Muscle layer of colon (tissue), 2 donors: ENCODE data around the gene PYGM.

Experiments used
- H3K27ac ChIP-seq: one replicate; pipeline ENCODE4 v1.7.0; 2013; ENCODE audit warnings: low read depth, mild to moderate bottlenecking, low read length, moderate library complexity
- H3K27me3 ChIP-seq, 2 donors: one replicate each; pipeline ENCODE4 v1.7.0; 2013; ENCODE audit warnings: low read length in 2 of 2, mild to moderate bottlenecking in 2 of 2; ENCODE audit not compliant: insufficient read depth in 2 of 2, control insufficient read depth in 1 of 2
- H3K36me3 ChIP-seq: one replicate; pipeline ENCODE4 v1.7.0; 2013; ENCODE audit warnings: mild to moderate bottlenecking, low read length; ENCODE audit not compliant: insufficient read depth
- H3K4me1 ChIP-seq: one replicate; pipeline ENCODE4 v1.7.0; 2013; ENCODE audit warnings: mild to moderate bottlenecking, low read length; ENCODE audit not compliant: insufficient read depth
- H3K4me3 ChIP-seq, 2 donors: one replicate each; pipeline ENCODE4 v1.7.0; 2013; ENCODE audit warnings: low read length in 2 of 2, low read depth in 1 of 2, mild to moderate bottlenecking in 1 of 2, moderate library complexity in 1 of 2
- H3K9ac ChIP-seq: one replicate; pipeline ENCODE4 v1.7.0; 2013; ENCODE audit warnings: low read length
- H3K9me3 ChIP-seq: one replicate; pipeline ENCODE4 v1.7.0; 2013; ENCODE audit warnings: mild to moderate bottlenecking, low read length
- donor health status: abdominal sarcoma.
- donor health status: Adenocarcinoma of cecum.

PYGM gene

DNA sequence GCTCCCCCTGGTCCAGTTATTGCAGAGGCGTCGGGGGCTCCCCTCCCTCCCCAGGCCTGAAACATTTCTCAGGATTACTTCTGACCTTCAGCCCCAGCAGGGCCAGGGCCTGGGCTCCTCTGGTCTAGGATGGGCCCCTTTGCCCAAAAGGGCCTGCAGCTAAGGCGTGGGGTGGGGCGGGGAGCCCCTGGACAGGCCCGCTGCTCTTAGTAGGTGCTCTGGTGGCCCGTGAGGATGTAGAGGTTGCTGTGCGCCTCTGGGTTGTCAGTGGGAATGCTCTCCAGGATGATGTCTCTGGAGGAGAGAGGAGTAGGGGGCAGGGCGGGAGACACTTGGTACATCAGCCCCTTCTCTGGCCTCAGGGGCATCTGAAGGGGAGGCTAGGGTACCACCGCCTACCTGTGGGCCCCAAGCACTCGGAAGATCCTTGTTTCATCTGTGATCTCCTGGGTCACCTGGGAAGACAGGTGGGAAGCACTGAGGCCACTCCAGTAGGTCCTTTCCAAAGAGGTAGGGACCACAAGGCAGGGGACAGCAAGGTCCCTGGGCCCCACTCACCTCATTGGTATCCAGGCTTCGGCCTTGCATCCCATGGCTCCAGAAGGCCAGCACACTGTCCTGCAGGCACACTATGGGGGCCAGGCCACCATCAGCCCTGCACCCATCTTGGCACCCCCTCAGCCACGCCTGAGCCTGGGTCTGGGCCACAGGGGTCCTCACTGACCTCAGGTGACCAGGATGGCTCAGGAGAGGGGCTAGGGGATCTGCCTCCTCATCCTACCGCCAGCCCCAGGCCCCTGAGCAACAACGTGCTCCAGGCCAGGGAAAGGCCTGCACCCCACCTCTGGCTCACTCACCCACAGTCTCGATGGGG, 29.8 kb upstream of the PYGM start:
- no peak overlapping the region for H3K27ac ChIP-seq
- no peaks in the 10 kb centered on the region for H3K27me3 ChIP-seq
- H3K4me3 ChIP-seq = no peak overlapping the region
- no peak overlapping the region for H3K9ac ChIP-seq
- peaks cover 9% of the 10 kb centered on the region for H3K36me3 ChIP-seq
- H3K9me3 ChIP-seq = no peaks in the 10 kb centered on the region
- H3K4me1 ChIP-seq = no peaks in the 10 kb centered on the region

- Histone ChIP-seq H3K9me3 (no peaks in the 10 kb centered on the region), H3K27ac (no peak overlapping the region), H3K4me3 (no peak overlapping the region), H3K9ac (no peak overlapping the region), H3K36me3 (peaks cover 9% of the 10 kb centered on the region), H3K4me1 (no peaks in the 10 kb centered on the region), H3K27me3 (no peaks in the 10 kb centered on the region)
Measured at GRCh38 chr11:64788321-64789215, 28.8 kb upstream of the PYGM start.

GRCh38 chr11:64787526-64788320, 27.9 kb upstream of the PYGM start:
- Histone ChIP-seq H3K9ac (no peak overlapping the region), H3K27me3 (no peaks in the 10 kb centered on the region), H3K36me3 (peaks cover 9% of the 10 kb centered on the region), H3K9me3 (no peaks in the 10 kb centered on the region), H3K4me3 (no peak overlapping the region), H3K4me1 (no peaks in the 10 kb centered on the region), H3K27ac (no peak overlapping the region)

DNA sequence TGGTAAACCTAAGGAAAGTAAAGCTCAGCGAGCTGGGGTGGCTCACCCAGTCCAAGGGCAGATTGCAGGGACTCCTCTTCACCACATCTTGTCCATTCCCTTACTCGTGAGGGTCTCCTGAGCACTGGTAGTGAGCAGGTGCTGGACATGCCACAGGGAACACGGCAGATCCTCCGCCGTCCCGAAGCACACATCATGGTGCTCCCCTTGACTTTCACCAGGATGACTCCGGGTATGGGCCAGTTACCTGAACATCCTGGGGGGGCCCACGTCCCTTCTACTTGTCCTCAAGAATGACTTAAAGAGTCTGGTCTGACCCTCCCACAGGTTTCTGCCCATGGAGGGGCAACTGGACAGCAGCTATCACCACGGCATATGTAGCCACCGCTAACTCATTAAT, 26.5 kb upstream of the PYGM start:
- Histone ChIP-seq H3K9me3 (no peaks in the 10 kb centered on the region), H3K4me1 (no peaks in the 10 kb centered on the region), H3K4me3 (no peak overlapping the region), H3K27me3 (no peaks in the 10 kb centered on the region), H3K27ac (no peak overlapping the region), H3K9ac (no peak overlapping the region), H3K36me3 (peaks cover 9% of the 10 kb centered on the region)

DNA sequence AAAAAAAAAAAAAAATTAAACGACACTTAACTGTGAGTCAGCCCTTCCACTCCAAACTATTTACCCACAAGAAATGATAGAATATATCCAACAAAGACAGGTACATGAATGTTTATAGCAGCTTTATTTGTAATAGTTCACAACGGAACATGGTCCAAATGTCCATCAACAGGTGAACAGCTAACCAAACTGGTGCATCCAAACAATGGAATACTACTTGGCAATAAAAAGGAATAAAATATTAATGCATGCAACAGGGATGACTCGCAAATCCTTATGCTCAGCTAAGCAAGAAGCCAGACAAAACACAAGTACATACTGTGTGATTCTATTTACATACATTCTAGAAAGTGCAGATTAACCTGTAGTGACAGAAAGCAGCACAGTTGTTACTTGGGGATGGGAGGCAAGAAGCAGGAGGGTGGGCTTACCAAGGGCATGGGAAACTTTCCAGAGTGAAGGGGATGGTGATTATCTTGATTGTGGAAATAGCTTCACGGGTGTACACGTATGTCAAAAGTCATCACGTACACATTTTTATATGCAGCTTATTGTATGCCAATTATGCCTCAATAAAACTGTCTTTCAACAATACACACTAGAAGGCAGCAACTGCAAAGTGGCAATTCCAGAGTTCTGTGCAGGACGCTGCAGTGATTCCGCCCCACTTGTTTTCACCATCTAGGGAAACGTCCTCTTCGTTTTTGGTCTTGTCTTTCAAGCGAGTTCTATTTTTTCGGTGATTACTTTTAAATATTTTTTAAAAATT, 25.2 kb upstream of the PYGM start:
- H3K27me3 ChIP-seq = no peaks in the 10 kb centered on the region
- H3K36me3 ChIP-seq = peaks cover 9% of the 10 kb centered on the region
- no peak overlapping the region for H3K27ac ChIP-seq
- no peaks in the 10 kb centered on the region for H3K4me1 ChIP-seq
- no peak overlapping the region for H3K4me3 ChIP-seq
- H3K9me3 ChIP-seq = no peaks in the 10 kb centered on the region
- no peak overlapping the region for H3K9ac ChIP-seq

DNA sequence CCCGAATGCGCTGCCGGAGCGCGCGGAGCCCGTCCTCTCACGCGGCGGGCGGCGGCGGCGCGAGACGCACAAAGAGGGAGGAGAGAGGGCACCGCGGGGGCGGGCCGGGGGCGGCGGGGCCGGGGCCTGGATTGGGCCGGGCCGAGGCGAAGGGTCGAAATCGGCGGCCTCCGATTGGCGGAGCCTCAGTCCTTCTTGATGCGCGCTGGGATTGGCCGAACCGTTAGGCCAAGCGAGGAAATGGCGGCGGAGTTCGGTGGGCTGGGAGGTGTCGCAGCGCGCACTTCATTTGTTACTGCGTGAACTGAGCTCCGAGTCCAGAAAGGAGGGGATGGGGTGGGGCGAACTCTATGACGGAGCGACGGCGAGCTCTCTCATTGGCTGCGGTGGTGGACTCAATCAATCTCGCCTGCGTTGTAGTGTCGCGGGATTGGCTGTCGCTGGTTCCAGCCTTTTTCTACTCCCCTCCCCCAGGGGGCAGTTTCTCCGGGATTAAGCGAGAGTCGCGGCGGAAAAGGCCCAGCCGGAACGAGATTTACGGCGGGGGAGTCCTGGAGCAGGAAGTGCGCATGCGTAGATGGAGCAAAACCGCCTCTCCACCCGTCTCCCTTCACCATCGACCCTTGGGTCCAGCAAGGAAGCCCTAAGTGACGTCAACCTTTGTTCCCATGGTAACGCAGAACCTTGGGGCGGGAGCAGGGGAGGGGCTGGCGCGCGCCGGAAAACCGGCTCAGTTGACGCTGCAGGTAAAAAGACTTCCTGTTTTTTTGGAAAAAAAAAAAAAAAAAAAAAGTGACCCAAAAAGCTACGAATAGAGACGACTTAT, 18.9 kb upstream of the PYGM start, which contains the start of gene SF1:
TSS of gene SF1 (minus strand) at position 70 of the 826 bp plus-strand sequence. CDS start 150 bp downstream, outside the sequence.
- peak within 1 kb of the TSS; percentile 59 for H3K9ac ChIP-seq
- H3K4me1 ChIP-seq = peaks cover 26% of the 10 kb centered on the region
- H3K36me3 ChIP-seq = peaks cover 36% of the 10 kb centered on the region
- H3K9me3 ChIP-seq = no peaks in the 10 kb centered on the region
- H3K27ac ChIP-seq = peak within 1 kb of the TSS; percentile 98
- peak within 1 kb of the TSS; percentile 78 to 98 for H3K4me3 ChIP-seq
- H3K27me3 ChIP-seq = no peaks in the 10 kb centered on the region

DNA sequence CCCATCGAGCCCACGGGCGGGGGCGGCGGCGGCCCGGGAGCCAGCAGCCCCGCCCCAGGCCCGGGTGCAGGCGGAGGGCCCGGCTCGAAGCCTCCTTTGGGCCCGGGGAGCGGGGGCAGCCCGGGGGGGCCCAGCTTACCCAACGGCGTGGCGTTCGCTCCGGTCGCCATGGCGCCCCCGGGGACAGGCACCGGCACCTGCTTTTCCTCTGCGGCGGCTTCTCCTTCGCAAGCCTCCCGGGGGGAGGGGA, 18.4 kb upstream of the PYGM start:
- H3K27me3 ChIP-seq = no peaks in the 10 kb centered on the region
- peaks cover 31% of the 10 kb centered on the region for H3K4me1 ChIP-seq
- peaks cover 41% of the 10 kb centered on the region for H3K36me3 ChIP-seq
- H3K4me3 ChIP-seq = peak overlapping the region in 1 of 2 donors; percentile 98
- H3K27ac ChIP-seq = peak overlapping the region; percentile 98
- H3K9ac ChIP-seq = no peak overlapping the region
- H3K9me3 ChIP-seq = no peaks in the 10 kb centered on the region

DNA sequence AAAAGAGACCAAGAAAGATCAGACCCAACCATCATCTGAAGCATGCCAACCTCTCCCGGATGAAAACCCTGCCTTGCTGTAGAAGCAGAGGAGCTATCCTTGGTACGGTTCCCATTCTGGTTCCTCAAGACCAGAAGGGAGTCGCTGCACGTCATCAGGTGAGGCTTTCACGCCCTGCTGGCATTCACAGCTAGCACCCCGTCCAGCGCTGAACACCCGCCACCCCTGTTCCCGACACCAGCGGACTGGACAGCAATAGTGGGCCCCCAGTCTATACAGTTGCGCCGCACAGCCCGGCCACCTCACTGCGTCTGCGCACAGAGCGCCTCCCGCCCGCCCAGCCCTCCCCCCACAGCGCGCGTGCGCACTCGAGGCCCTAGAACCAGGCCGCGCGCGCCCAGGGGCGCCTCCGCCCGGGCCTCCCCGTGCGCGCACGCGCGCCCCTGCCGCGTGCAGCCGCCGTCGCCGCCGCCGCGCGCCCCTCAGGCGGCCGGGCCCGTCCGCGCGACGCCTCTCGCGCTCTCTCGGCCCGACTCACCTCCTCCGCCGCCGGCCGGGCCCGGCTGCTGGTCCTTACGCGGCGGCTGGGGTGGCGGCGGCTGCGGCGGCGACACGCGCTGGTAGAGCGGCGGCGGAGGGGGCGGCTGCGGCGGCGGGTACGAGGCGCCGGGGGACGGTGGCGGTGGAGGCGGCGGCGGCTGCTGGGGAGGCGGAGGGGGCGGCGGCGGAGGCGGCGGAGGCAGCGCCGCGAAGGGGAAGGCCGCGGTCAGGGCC, 17.9 kb upstream of the PYGM start:
- Histone ChIP-seq H3K36me3 (peaks cover 47% of the 10 kb centered on the region), H3K27me3 (no peaks in the 10 kb centered on the region), H3K9me3 (no peaks in the 10 kb centered on the region), H3K4me1 (peaks cover 36% of the 10 kb centered on the region), H3K27ac (peak overlapping the region; percentile 98), H3K9ac (peak overlapping the region; percentile 59), H3K4me3 (peak overlapping the region; percentile 78 to 98)

- Histone ChIP-seq H3K9ac (peak overlapping the region; percentile 59), H3K27ac (peak overlapping the region; percentile 74), H3K9me3 (no peaks in the 10 kb centered on the region), H3K27me3 (no peaks in the 10 kb centered on the region), H3K36me3 (peaks cover 54% of the 10 kb centered on the region), H3K4me3 (peak overlapping the region; percentile 40 to 78), H3K4me1 (peaks cover 44% of the 10 kb centered on the region)
Measured at GRCh38 chr11:64776875-64777274, 17.1 kb upstream of the PYGM start.
